NT2/D1 (cell line): Measurements from ENCODE around the gene ZBED6.
A peak's percentile ranks its signal among the peaks of the same experiment; 100 is the strongest.
"Not testable (repeated sequence)": the region's sequence is repeated elsewhere in the genome, so short reads cannot be mapped to it uniquely, and the experiment has no call there.

ENCODE experiments used
- DNase-seq: peaks from one replicate; pipeline ENCODE4 v3.0.0-alpha.2; 2011; ENCODE audit warnings: low read depth, low spot score
- H3K27me3 ChIP-seq: 2 replicates; pipeline ENCODE4 v1.6.0; 2011; ENCODE audit warnings: mild to moderate bottlenecking; ENCODE audit not compliant: insufficient read length, insufficient read depth
- H3K36me3 ChIP-seq: 2 replicates; pipeline ENCODE4 v1.6.1; 2011; ENCODE audit warnings: mild to moderate bottlenecking, low read length, mixed read lengths; ENCODE audit not compliant: insufficient read depth, insufficient read length
- H3K4me1 ChIP-seq: 2 replicates; pipeline ENCODE4 v1.5.1; 2011; ENCODE audit not compliant: insufficient read depth, insufficient read length
- H3K4me3 ChIP-seq: 2 replicates; pipeline ENCODE4 v1.5.1; 2011; ENCODE audit warnings: low read depth; ENCODE audit not compliant: insufficient read length
- H3K9ac ChIP-seq: 2 replicates; pipeline ENCODE4 v1.6.0; 2011; ENCODE audit warnings: low read depth; ENCODE audit not compliant: insufficient read length
- H3K9me3 ChIP-seq: 2 replicates; pipeline ENCODE4 v1.5.1; 2011; ENCODE audit warnings: mild to moderate bottlenecking, low read length; ENCODE audit not compliant: insufficient read depth
- SUZ12 ChIP-seq: IDR thresholded peaks from 2 replicates; pipeline ENCODE4 v1.6.1; 2011; ENCODE audit not compliant: insufficient read length, insufficient read depth; ENCODE audit errors: extremely low read depth
- YY1 ChIP-seq: IDR thresholded peaks from 2 replicates; pipeline ENCODE4 v1.6.1; 2011; ENCODE audit not compliant: insufficient read length, insufficient read depth
- ZNF274 ChIP-seq: IDR thresholded peaks from 2 replicates; pipeline ENCODE4 v1.6.1; 2011; ENCODE audit warnings: mild to moderate bottlenecking, low read depth, low read length

ZBED6 gene

GRCh38 chr1:203795441-203796235 lies at the start of gene ZBED6, which contains the start of gene ZC3H11A:
Gene ZBED6 (plus strand): TSS chr1:203795623. CDS start chr1:203797523, 1,900 bp downstream.
Gene ZC3H11A (plus strand): TSS chr1:203795623. CDS start chr1:203817071, 21,448 bp downstream.
- H3K27me3 ChIP-seq: no peaks in the 10 kb centered on the region
- TF ChIP-seq SUZ12: no peak
- no peak for TF ChIP-seq ZNF274
- peak; percentile 96 for TF ChIP-seq YY1

GRCh38 chr1:203746281-203746680 lies 49.1 kb upstream of the ZBED6 start:
- peaks cover 4% of the 10 kb centered on the region for H3K36me3 ChIP-seq
- H3K27me3 ChIP-seq: no peaks in the 10 kb centered on the region
- no peak for DNase-seq
- H3K9ac ChIP-seq: no peak overlapping the region
- no peak overlapping the region for H3K4me3 ChIP-seq
- no peaks in the 10 kb centered on the region for H3K9me3 ChIP-seq
- no peak for TF ChIP-seq ZNF274
- no peak for TF ChIP-seq SUZ12
- TF ChIP-seq YY1: no peak
- H3K4me1 ChIP-seq: peaks cover 4% of the 10 kb centered on the region

More at GRCh38 chr1:203795441-203796235, at the start of gene ZBED6, which contains the start of gene ZC3H11A:
- H3K4me3 ChIP-seq: peak within 1 kb of the TSS; percentile 58
- peaks cover 34% of the 10 kb centered on the region; the same call in 1 of the 2 replicates for H3K9me3 ChIP-seq
- DNase-seq: peak; percentile 99
- H3K4me1 ChIP-seq: no peaks in the 10 kb centered on the region
- H3K36me3 ChIP-seq: peaks cover 45% of the 10 kb centered on the region
- peak within 1 kb of the TSS; percentile 89 for H3K9ac ChIP-seq

GRCh38 chr1:203751051-203751450 lies 44.4 kb upstream of the ZBED6 start:
- H3K9ac ChIP-seq: no peak overlapping the region
- peaks cover 5% of the 10 kb centered on the region for H3K4me1 ChIP-seq
- TF ChIP-seq ZNF274: no peak
- no peak for DNase-seq
- H3K4me3 ChIP-seq: no peak overlapping the region
- H3K9me3 ChIP-seq: no peaks in the 10 kb centered on the region
- H3K36me3 ChIP-seq: no peaks in the 10 kb centered on the region
- no peaks in the 10 kb centered on the region for H3K27me3 ChIP-seq

- H3K27me3 ChIP-seq, H3K4me1 ChIP-seq: not testable (repeated sequence)
Observed at GRCh38 chr1:203751618-203752361, 43.6 kb upstream of the ZBED6 start.

GRCh38 chr1:203754455-203754864 lies 41.0 kb upstream of the ZBED6 start:
- no peaks in the 10 kb centered on the region for H3K27me3 ChIP-seq
- H3K9ac ChIP-seq: no peak overlapping the region
- no peak overlapping the region for H3K4me3 ChIP-seq
- TF ChIP-seq YY1 (no peak), SUZ12 (no peak), ZNF274 (no peak)
- no peaks in the 10 kb centered on the region for H3K9me3 ChIP-seq
- DNase-seq: no peak
- H3K36me3 ChIP-seq: no peaks in the 10 kb centered on the region
- H3K4me1 ChIP-seq: peaks cover 5% of the 10 kb centered on the region

More at GRCh38 chr1:203751618-203752361, 43.6 kb upstream of the ZBED6 start:
- not testable (repeated sequence) for H3K4me3 ChIP-seq, H3K9me3 ChIP-seq, H3K36me3 ChIP-seq, H3K9ac ChIP-seq, DNase-seq

- no peaks in the 10 kb centered on the region for H3K9me3 ChIP-seq
- no peak for DNase-seq
- no peak for TF ChIP-seq YY1
- TF ChIP-seq SUZ12: no peak
- TF ChIP-seq ZNF274: no peak
- no peak overlapping the region for H3K9ac ChIP-seq
- H3K4me3 ChIP-seq: no peak overlapping the region
- H3K4me1 ChIP-seq: peaks cover 5% of the 10 kb centered on the region
- H3K27me3 ChIP-seq: no peaks in the 10 kb centered on the region
- no peaks in the 10 kb centered on the region for H3K36me3 ChIP-seq
Observed at GRCh38 chr1:203756036-203756435, 39.4 kb upstream of the ZBED6 start.

- not testable (repeated sequence) for H3K9me3 ChIP-seq, H3K9ac ChIP-seq, DNase-seq, H3K36me3 ChIP-seq, H3K4me1 ChIP-seq, H3K27me3 ChIP-seq, H3K4me3 ChIP-seq
Observed at GRCh38 chr1:203758749-203759148, 36.7 kb upstream of the ZBED6 start.

GRCh38 chr1:203760506-203760905 lies 34.9 kb upstream of the ZBED6 start:
- Histone ChIP-seq H3K9me3 (no peaks in the 10 kb centered on the region), H3K36me3 (no peaks in the 10 kb centered on the region), H3K4me3 (no peak overlapping the region), H3K4me1 (no peaks in the 10 kb centered on the region), H3K9ac (no peak overlapping the region), H3K27me3 (no peaks in the 10 kb centered on the region)
- DNase-seq: no peak
- TF ChIP-seq YY1 (no peak), SUZ12 (no peak), ZNF274 (no peak)

- H3K27me3 ChIP-seq, H3K9ac ChIP-seq, H3K9me3 ChIP-seq, H3K4me3 ChIP-seq, H3K4me1 ChIP-seq, H3K36me3 ChIP-seq, DNase-seq: not testable (repeated sequence)
Observed at GRCh38 chr1:203761958-203762357, 33.5 kb upstream of the ZBED6 start.
